GM12891 (cell line): ENCODE data around the gene SLC9A9.

Experiments used
- POLR2A ChIP-seq: IDR thresholded peaks from 2 replicates; pipeline ENCODE4 v1.6.1; 2011; ENCODE audit warnings: low read depth, low read length, control low read depth
- POLR2AphosphoS5 ChIP-seq: IDR thresholded peaks from 2 replicates; pipeline ENCODE4 v1.6.1; 2011; ENCODE audit warnings: low read depth, low read length, control low read depth
- POU2F2 ChIP-seq: IDR thresholded peaks from 2 replicates; pipeline ENCODE4 v1.6.1; 2011; ENCODE audit warnings: low read depth, mild to moderate bottlenecking, control low read depth, low read length, moderate library complexity

DNA sequence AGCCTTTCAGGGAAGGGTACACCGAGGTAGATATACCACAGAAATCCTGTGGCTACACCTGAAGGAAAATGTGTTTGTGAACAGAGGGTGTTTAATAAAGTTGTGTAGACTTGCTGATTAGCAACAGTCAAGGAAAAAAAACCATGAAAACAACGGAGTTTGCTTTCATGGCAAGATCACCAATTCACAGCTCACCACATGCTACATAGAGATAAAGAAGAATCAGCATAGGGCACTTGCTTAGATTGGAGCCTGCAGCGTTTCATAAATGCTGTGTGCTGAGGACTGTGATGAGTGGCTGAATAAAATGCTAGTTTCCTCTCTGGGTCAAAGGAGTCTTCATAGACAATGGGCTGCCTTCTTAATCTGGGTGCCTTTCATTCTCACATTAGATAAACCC, 257.6 kb downstream of the SLC9A9 start:
- TF ChIP-seq POLR2A = no peak
- TF ChIP-seq POU2F2 = no peak
- TF ChIP-seq POLR2AphosphoS5 = no peak
